Measurements from ENCODE around the gene GCSAM. TPM values are rescaled to one million over a fixed set of nuclear protein-coding genes. Genes with fewer than 3 reads are reported as not detected.
"Not testable (repeated sequence)": the region's sequence is repeated elsewhere in the genome, so short reads cannot be mapped to it uniquely, and the experiment has no call there.

GCSAM gene
- total and polyA plus RNA-seq, 2 donors, result 0.43 to 1.7 TPM

GRCh38 chr3:112085735-112086075 lies 47.3 kb downstream of the GCSAM start:
- 29% methylated on average over 12 of the region's 12 CpGs for WGBS
- H3K27ac ChIP-seq (ENCODE audit: low read depth), result peak overlapping the region; percentile 63

GRCh38 chr3:112084980-112085705 lies 47.9 kb downstream of the GCSAM start:
- Histone ChIP-seq H3K4me1 (ENCODE audit: insufficient read depth) (no peaks in the 10 kb centered on the region), H3K36me3 (ENCODE audit: insufficient read depth) (no peaks in the 10 kb centered on the region), H3K27ac (ENCODE audit: low read depth) (no peak overlapping the region), H3K4me3 (ENCODE audit: low read depth, low read length) (no peak overlapping the region)
- no peak for DNase-seq (ENCODE audit: extremely low spot score)
- 87% methylated on average over 7 of the region's 7 CpGs for WGBS

More at GRCh38 chr3:112085735-112086075, 47.3 kb downstream of the GCSAM start:
- Histone ChIP-seq H3K4me3 (ENCODE audit: low read depth, low read length) (peak overlapping the region; percentile 44), H3K36me3 (ENCODE audit: insufficient read depth) (no peaks in the 10 kb centered on the region), H3K4me1 (ENCODE audit: insufficient read depth) (no peaks in the 10 kb centered on the region)
- DNase-seq (ENCODE audit: extremely low spot score), result no peak

DNA sequence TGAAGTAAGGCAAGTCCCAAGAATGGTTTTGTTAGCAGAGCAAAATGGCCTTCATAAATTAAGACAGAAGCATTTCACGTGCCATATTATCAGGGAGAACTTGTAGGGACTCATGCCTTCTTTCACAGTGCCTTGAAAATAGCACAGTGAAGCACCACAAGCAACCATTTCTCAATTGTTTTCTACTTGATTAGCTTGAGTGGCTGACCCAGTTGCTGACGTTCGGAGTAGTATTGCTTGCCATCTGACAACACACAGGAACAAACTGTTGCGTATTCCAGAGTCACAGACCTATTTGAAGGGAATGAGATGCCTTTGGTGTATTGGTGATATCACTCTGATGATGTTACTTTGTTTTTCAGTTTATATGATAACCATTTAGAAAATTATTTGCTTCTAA lies 49.8 kb downstream of the GCSAM start:
- Histone ChIP-seq H3K36me3 (ENCODE audit: insufficient read depth) (no peaks in the 10 kb centered on the region), H3K27ac (ENCODE audit: low read depth) (no peak overlapping the region), H3K4me3 (ENCODE audit: low read depth, low read length) (no peak overlapping the region), H3K4me1 (ENCODE audit: insufficient read depth) (no peaks in the 10 kb centered on the region)
- 83% methylated on average over 4 of the region's 4 CpGs for WGBS
- no peak for DNase-seq (ENCODE audit: extremely low spot score)

DNA sequence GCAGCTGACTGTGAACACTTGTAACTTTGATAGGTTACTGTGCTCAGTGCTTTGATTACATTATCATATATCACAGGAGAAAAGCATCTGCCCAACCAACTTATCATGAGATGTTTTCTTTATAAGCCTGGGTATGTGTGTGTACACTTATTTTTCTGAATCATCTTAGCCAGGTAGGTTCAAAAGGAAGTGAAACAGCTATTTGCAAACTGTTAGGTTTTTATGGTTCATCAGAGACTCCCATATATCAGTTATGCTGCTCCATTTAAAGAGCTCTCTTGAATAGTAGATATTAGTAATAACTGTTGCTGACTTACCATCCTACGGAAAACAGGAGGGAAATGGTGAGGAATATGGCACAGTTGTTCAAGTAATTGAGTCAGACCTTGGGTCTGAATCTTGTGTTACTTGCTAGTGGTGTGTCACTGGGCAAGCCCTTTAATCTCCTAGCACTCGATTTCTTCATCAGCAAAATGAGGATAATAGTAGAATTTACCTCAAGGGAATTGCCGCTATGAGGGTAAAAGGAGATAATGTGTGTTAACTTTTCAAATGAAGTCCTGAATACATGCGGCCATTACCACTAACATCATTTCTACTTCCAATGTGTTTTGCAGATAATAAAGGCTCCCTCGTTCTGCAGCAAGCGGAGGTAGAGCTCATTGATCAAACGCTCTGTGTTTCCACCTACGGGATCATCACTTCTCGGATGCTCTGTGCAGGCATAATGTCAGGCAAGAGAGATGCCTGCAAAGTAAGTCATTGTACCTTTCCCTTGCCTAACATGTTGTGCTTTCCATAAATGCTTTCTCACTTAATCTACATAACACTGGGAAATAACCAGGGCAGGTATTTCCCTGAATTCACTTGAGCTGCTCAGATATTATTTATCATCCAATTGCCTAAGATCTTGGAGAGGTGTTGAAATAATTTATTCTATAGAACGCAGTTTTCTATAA lies 54.6 kb downstream of the GCSAM start:
- Histone ChIP-seq H3K4me1 (ENCODE audit: insufficient read depth) (peaks cover 2% of the 10 kb centered on the region), H3K4me3 (ENCODE audit: low read depth, low read length) (no peak overlapping the region), H3K36me3 (ENCODE audit: insufficient read depth) (no peaks in the 10 kb centered on the region), H3K27ac (ENCODE audit: low read depth) (no peak overlapping the region)
- no peak for DNase-seq (ENCODE audit: extremely low spot score)
- WGBS, result 83% methylated on average over 10 of the region's 10 CpGs

DNA sequence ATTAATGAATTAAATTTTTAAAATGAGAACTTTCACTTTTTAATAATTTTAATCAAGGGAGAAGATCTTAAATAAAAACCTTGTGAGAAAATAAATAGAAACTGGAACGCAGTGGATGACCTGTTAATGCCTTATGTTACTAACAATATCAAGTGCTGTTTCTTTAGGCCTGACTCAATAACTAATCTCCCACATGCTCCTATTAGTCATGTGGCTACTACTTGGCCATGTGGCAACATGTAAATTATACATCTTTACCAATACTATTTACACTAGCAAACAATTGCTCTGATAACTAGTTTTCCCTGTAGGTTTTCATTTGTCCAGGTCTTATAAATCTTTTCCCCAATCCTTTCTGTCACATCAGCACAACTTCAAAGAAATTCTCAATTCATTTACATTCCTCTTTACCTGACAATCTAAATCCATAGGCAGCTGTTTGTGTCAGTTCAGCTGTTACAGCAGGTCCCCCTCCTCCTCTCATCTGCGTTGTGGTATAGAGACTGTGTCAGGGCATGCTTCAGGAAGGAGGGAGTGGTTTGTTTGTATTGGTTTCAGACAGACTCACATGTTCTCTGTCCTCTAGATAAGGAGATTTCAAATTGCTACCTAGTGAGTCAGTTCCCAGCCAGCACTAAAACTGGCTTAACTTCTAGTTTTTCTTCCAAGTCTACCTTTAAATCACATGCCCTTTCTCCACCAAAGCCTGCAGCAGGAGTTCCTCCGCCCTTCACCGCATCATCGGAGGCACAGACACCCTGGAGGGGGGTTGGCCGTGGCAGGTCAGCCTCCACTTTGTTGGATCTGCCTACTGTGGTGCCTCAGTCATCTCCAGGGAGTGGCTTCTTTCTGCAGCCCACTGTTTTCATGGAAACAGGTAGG lies 58.2 kb downstream of the GCSAM start:
- WGBS, result 38% methylated on average over 6 of the region's 6 CpGs
- no peak overlapping the region for H3K27ac ChIP-seq (ENCODE audit: low read depth)
- DNase-seq (ENCODE audit: extremely low spot score), result peak; percentile 67

GRCh38 chr3:112074006-112074405 lies 59.0 kb downstream of the GCSAM start:
- no peak overlapping the region for H3K4me3 ChIP-seq (ENCODE audit: low read depth, low read length)
- 87% methylated on average over 2 of the region's 2 CpGs for WGBS
- peak overlapping the region; percentile 41 for H3K27ac ChIP-seq (ENCODE audit: low read depth)
- DNase-seq (ENCODE audit: extremely low spot score), result no peak
- peaks cover 2% of the 10 kb centered on the region for H3K4me1 ChIP-seq (ENCODE audit: insufficient read depth)
- H3K36me3 ChIP-seq (ENCODE audit: insufficient read depth), result no peaks in the 10 kb centered on the region

More for the DNA sequence above, 58.2 kb downstream of the GCSAM start:
- H3K4me1 ChIP-seq (ENCODE audit: insufficient read depth), result peaks cover 2% of the 10 kb centered on the region
- H3K4me3 ChIP-seq (ENCODE audit: low read depth, low read length), result no peak overlapping the region
- no peaks in the 10 kb centered on the region for H3K36me3 ChIP-seq (ENCODE audit: insufficient read depth)

DNA sequence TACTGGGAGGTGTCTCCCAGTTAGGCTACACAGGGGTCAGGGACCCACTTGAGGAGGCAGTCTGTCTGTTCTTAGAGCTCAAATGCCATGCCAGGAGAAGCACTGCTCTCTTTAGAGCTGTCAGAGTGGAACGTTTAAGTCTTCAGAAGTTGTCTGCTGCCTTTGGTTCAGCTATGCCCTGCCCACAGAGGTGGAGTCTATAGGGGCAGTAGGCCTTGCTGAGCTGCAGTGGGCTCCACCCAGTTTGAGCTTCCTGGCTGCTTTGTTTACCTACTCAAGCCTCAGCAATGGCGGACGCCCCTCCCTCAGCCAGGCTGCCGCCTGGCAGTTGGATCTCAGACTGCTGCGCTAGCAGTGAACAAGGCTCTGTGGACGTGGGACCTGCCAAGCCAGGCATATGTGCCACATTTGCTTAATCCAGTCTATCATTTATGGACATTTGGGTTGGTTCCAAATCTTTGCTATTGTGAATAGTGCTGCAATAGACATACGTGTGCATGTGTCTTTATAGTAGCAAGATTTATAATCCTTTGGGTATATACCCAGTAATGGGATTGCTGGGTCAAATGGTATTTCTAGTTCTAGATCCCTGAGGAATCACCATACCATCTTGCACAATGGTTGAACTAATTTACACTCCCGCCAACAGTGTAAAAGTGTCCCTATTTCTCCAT lies 60.5 kb downstream of the GCSAM start:
- H3K4me1 ChIP-seq (ENCODE audit: insufficient read depth); H3K27ac ChIP-seq (ENCODE audit: low read depth); H3K4me3 ChIP-seq (ENCODE audit: low read depth, low read length); H3K36me3 ChIP-seq (ENCODE audit: insufficient read depth); DNase-seq (ENCODE audit: extremely low spot score): not testable (repeated sequence)
- 76% methylated on average over 8 of the region's 8 CpGs for WGBS

Small RNA genes lying within 50 kb of the gene (small RNA-seq; reads per million reads assigned to genes)
- gene MIR567, result not detected

Other genes starting within 250 kb of the GCSAM start
- gene ABHD10, start 154.2 kb downstream of the GCSAM start, total RNA-seq, result 62.3 TPM
- gene ABHD10, start 154.2 kb downstream of the GCSAM start, polyA plus RNA-seq, result 23.3 TPM
- 3.1 TPM for gene TAGLN3, start 134.3 kb downstream of the GCSAM start, total RNA-seq
- 1.8 TPM for gene TAGLN3, start 134.3 kb downstream of the GCSAM start, polyA plus RNA-seq
- not detected for gene TMPRSS7, start 98.5 kb downstream of the GCSAM start, total RNA-seq
- gene TMPRSS7, start 98.5 kb downstream of the GCSAM start, polyA plus RNA-seq, result not detected
- gene C3orf52, start 46.9 kb downstream of the GCSAM start, total RNA-seq, result 7.5 TPM
- gene C3orf52, start 46.9 kb downstream of the GCSAM start, polyA plus RNA-seq, result 2.6 TPM
- 1.9 TPM for gene SLC9C1, start 161.0 kb upstream of the GCSAM start, total RNA-seq
- not detected for gene SLC9C1, start 161.0 kb upstream of the GCSAM start, polyA plus RNA-seq
- gene CD200, start 199.9 kb upstream of the GCSAM start, total RNA-seq, result 23.0 TPM
- 36.2 TPM for gene CD200, start 199.9 kb upstream of the GCSAM start, polyA plus RNA-seq

Data from urinary bladder (tissue), 4 donors.